ENCODE results near the gene ADAM15.

ADAM15 gene

GRCh38 chr1:155086856-155087535, 35.9 kb downstream of the ADAM15 start:
- no peak for DNase-seq (ENCODE audit: low read depth in 2 of 2)

- peak; percentile 60 to 64 for DNase-seq (ENCODE audit: low read depth in 2 of 2)
Observed at GRCh38 chr1:155091071-155092051, 40.2 kb downstream of the ADAM15 start.

- DNase-seq (ENCODE audit: low read depth in 2 of 2) = no peak
Observed at GRCh38 chr1:155092131-155092530, 41.0 kb downstream of the ADAM15 start.

- no peak for DNase-seq (ENCODE audit: low read depth in 2 of 2)
Observed at GRCh38 chr1:155092641-155093040, 41.5 kb downstream of the ADAM15 start.

GRCh38 chr1:155093911-155094621, 43.0 kb downstream of the ADAM15 start:
- no peak for DNase-seq (ENCODE audit: low read depth in 2 of 2)

- no peak for DNase-seq (ENCODE audit: low read depth in 2 of 2)
Observed at GRCh38 chr1:155094622-155094948, 43.5 kb downstream of the ADAM15 start.

GRCh38 chr1:155099331-155099730, 48.2 kb downstream of the ADAM15 start:
- no peak for DNase-seq (ENCODE audit: low read depth in 2 of 2)

- no peak for DNase-seq (ENCODE audit: low read depth in 2 of 2)
Observed at GRCh38 chr1:155103325-155103724, 52.2 kb downstream of the ADAM15 start.

- no peak for DNase-seq (ENCODE audit: low read depth in 2 of 2)
Observed at GRCh38 chr1:155104605-155105534, 53.8 kb downstream of the ADAM15 start.

- no peak for DNase-seq (ENCODE audit: low read depth in 2 of 2)
Observed at GRCh38 chr1:155105604-155106011, 54.5 kb downstream of the ADAM15 start.

- no peak for DNase-seq (ENCODE audit: low read depth in 2 of 2)
Observed at GRCh38 chr1:155106862-155107261, 55.7 kb downstream of the ADAM15 start.

GRCh38 chr1:155107309-155108264, 56.5 kb downstream of the ADAM15 start:
- DNase-seq (ENCODE audit: low read depth in 2 of 2) = no peak

GRCh38 chr1:155108296-155108695, 57.2 kb downstream of the ADAM15 start:
- DNase-seq (ENCODE audit: low read depth in 2 of 2) = no peak

- no peak for DNase-seq (ENCODE audit: low read depth in 2 of 2)
Observed at GRCh38 chr1:155110381-155110780, 59.3 kb downstream of the ADAM15 start.

- DNase-seq (ENCODE audit: low read depth in 2 of 2) = no peak
Observed at GRCh38 chr1:155110826-155111225, 59.7 kb downstream of the ADAM15 start.
